GM10847 (cell line): ENCODE results near the gene TCF4.

Source experiments
- POLR2A ChIP-seq: IDR thresholded peaks from 2 replicates; pipeline ENCODE4 v1.6.1; 2011; ENCODE audit not compliant: insufficient read length; ENCODE audit errors: extremely low read depth

The TCF4 gene

GRCh38 chr18:55307505-55307904 lies 280.5 kb downstream of the TCF4 start:
- no peak for TF ChIP-seq POLR2A

GRCh38 chr18:55306359-55307024 lies 281.5 kb downstream of the TCF4 start:
- TF ChIP-seq POLR2A = no peak

GRCh38 chr18:55302167-55302833 lies 285.7 kb downstream of the TCF4 start:
- no peak for TF ChIP-seq POLR2A

- no peak for TF ChIP-seq POLR2A
These were observed 286.2 kb downstream of the TCF4 start for GRCh38 chr18:55301824-55302166.

GRCh38 chr18:55300936-55301531 lies 287.0 kb downstream of the TCF4 start:
- no peak for TF ChIP-seq POLR2A

- no peak for TF ChIP-seq POLR2A
These were observed 287.5 kb downstream of the TCF4 start for GRCh38 chr18:55300421-55300935.

- no peak for TF ChIP-seq POLR2A
These were observed 291.2 kb downstream of the TCF4 start for GRCh38 chr18:55296778-55297177.

GRCh38 chr18:55296115-55296514 lies 291.9 kb downstream of the TCF4 start:
- TF ChIP-seq POLR2A = no peak

GRCh38 chr18:55290898-55291297 lies 297.1 kb downstream of the TCF4 start:
- TF ChIP-seq POLR2A = no peak

GRCh38 chr18:55289775-55290174 lies 298.2 kb downstream of the TCF4 start:
- no peak for TF ChIP-seq POLR2A

- no peak for TF ChIP-seq POLR2A
These were observed 298.9 kb downstream of the TCF4 start for GRCh38 chr18:55289048-55289447.

GRCh38 chr18:55287935-55288868 lies 299.8 kb downstream of the TCF4 start:
- no peak for TF ChIP-seq POLR2A

- no peak for TF ChIP-seq POLR2A
These were observed 300.7 kb downstream of the TCF4 start for GRCh38 chr18:55287149-55287806.

- TF ChIP-seq POLR2A = no peak
These were observed 301.7 kb downstream of the TCF4 start for GRCh38 chr18:55286257-55286825.

- TF ChIP-seq POLR2A = no peak
These were observed 303.4 kb downstream of the TCF4 start for GRCh38 chr18:55284614-55285013.

- no peak for TF ChIP-seq POLR2A
These were observed 304.7 kb downstream of the TCF4 start for GRCh38 chr18:55283309-55283708.
